K562 (cell line): ENCODE data around the gene ATF4. TPM values are rescaled to one million over a fixed set of nuclear protein-coding genes. Genes with fewer than 3 reads are reported as not detected.

ENCODE experiments used
- ATAC-seq: fragments of 200-7000 bp; cut with Tn5 transposase; 3 replicates; pipeline ENCODE4 v1.9.1; 2020; ENCODE audit warnings: moderate library complexity
- BruUV-seq: library from RNA; stranded (reverse); fragments of 400-500 nt; replicated peaks from 2 replicates; lab custom pipeline; 2021; lab: Mats Ljungman, UMichigan
- CTCF ChIA-PET: fragments of 300-600 bp; formaldehyde crosslinking; extraction: SDS; loops from one replicate; lab custom pipeline; 2021; ENCODE audit warnings: low intra/inter-chr PET ratio; lab: Yijun Ruan, JAX
- POLR2A ChIA-PET: fragments of 300-600, 350-650 bp; sonication (Branson Sonifier 250); formaldehyde crosslinking; extraction: SDS; loops from one replicate; lab custom pipeline; 2021; ENCODE audit warnings: antibody characterized with exemption, inconsistent platforms; lab: Yijun Ruan, JAX
- DNase-seq, 4 experiments: peaks; one replicate each; pipeline versions ENCODE4 v3.0.0 to v3.0.0-alpha.2; 2011 to 2018; ENCODE audit warnings: low spot score in 3 of 4, mixed read lengths in 3 of 4; ENCODE audit errors: extremely low read depth in 1 of 4
- FAIRE-seq: peaks from 2 replicates; lab custom pipeline; 2011; peaks lifted over from hg19 to GRCh38; lab: Jason Lieb, UNC
- H2AFZ ChIP-seq: 2 replicates; pipeline ENCODE4 v1.6.0; 2011; ENCODE audit warnings: low read depth, low read length, control low read depth, inconsistent platforms
- H3K27ac ChIP-seq: fragments of 200-600 bp; 3 replicates; pipeline ENCODE4 v1.8.0; 2011; ENCODE audit warnings: low read depth, mild to moderate bottlenecking, control low read depth, inconsistent platforms, low read length, moderate library complexity, mixed read lengths; ENCODE audit errors: extremely low read depth
- H3K27me3 ChIP-seq, 2 experiments: fragments of 300-600 bp in 1 of 2; 2 replicates in 1 of 2; 3 replicates in 1 of 2; pipeline versions ENCODE4 v1.6.0 to v1.8.0; 2011; ENCODE audit warnings: inconsistent platforms in 2 of 2, low read length in 2 of 2, mild to moderate bottlenecking in 1 of 2, mixed read lengths in 1 of 2, moderate library complexity in 1 of 2; ENCODE audit not compliant: control insufficient read depth in 2 of 2, insufficient read depth in 2 of 2
- H3K36me3 ChIP-seq: fragments of 300-600 bp; 3 replicates; pipeline ENCODE4 v1.8.0; 2011; ENCODE audit warnings: mild to moderate bottlenecking, low read length, inconsistent platforms; ENCODE audit not compliant: control insufficient read depth, insufficient read depth
- H3K4me1 ChIP-seq, 2 experiments: fragments of 200-600 bp in 1 of 2; replicated peaks in 1 of 2; 2 replicates in 1 of 2; 3 replicates in 1 of 2; pipeline versions ENCODE4 v1.5.1 to v1.8.0; 2011; ENCODE audit warnings: inconsistent platforms in 2 of 2, low read length in 2 of 2, mild to moderate bottlenecking in 1 of 2, mixed read lengths in 1 of 2, moderate library complexity in 1 of 2; ENCODE audit not compliant: control insufficient read depth in 2 of 2, insufficient read depth in 2 of 2
- H3K4me2 ChIP-seq: 2 replicates; pipeline ENCODE4 v1.6.1; 2011; ENCODE audit warnings: low read length, control low read depth, inconsistent platforms, mixed read lengths; ENCODE audit not compliant: insufficient read depth
- H3K4me3 ChIP-seq: fragments of 200-600 bp; sonication (generic), shearing (Covaris generic); 2 replicates; pipeline ENCODE4 v1.5.1; 2016; ENCODE audit warnings: control low read depth, inconsistent platforms
- H3K79me2 ChIP-seq: fragments of 200-600 bp; 3 replicates; pipeline ENCODE4 v1.8.0; 2011; ENCODE audit warnings: low read length, inconsistent platforms; ENCODE audit not compliant: control insufficient read depth, insufficient read depth
- H3K9ac ChIP-seq, 2 experiments: 2 replicates each; pipeline versions ENCODE4 v1.6.0 to v1.6.1; 2011; ENCODE audit warnings: low read depth in 2 of 2, low read length in 2 of 2, control low read depth in 1 of 2, inconsistent platforms in 1 of 2, mild to moderate bottlenecking in 1 of 2, mixed read lengths in 1 of 2; ENCODE audit not compliant: insufficient read depth in 1 of 2
- H3K9me1 ChIP-seq: one replicate; pipeline ENCODE4 v1.6.0; 2011; ENCODE audit warnings: inconsistent platforms, mild to moderate bottlenecking, low read length, moderate library complexity; ENCODE audit not compliant: control insufficient read depth, insufficient read depth
- H3K9me3 ChIP-seq: replicated peaks from 2 replicates; pipeline ENCODE4 v1.5.1; 2011; ENCODE audit warnings: low read depth, low read length, inconsistent platforms; ENCODE audit not compliant: control insufficient read depth, insufficient read depth
- H4K20me1 ChIP-seq: replicated peaks from 2 replicates; pipeline ENCODE4 v1.6.1; 2011; ENCODE audit warnings: low read length, inconsistent platforms, mixed read lengths; ENCODE audit not compliant: control insufficient read depth, insufficient read depth
- ATF3 ChIP-seq, 2 experiments: fragments of 450-650 bp in 1 of 2; sonication (generic) in 1 of 2; formaldehyde crosslinking in 1 of 2; IDR thresholded peaks in 1 of 2; conservative IDR thresholded peaks in 1 of 2; 2 replicates each; pipeline versions ENCODE4 v1.6.1 to v1.8.1; 2016 to 2023; ENCODE audit warnings: mild to moderate bottlenecking in 2 of 2, moderate library complexity in 2 of 2, inconsistent platforms in 1 of 2, missing genetic modification reagents in 1 of 2
- FOSL1 ChIP-seq: fragments of 200-800 bp; sonication (Bioruptor generic); conservative IDR thresholded peaks from 2 replicates; pipeline ENCODE4 v1.6.1; 2016; ENCODE audit warnings: missing genetic modification characterization, missing compliant biosample characterization
- HMG20A ChIP-seq: fragments of 450-650 bp; formaldehyde crosslinking; conservative IDR thresholded peaks from 2 replicates; pipeline ENCODE4 v1.4.0; 2020; ENCODE audit warnings: mild to moderate bottlenecking, mixed read lengths
- HMGN3 ChIP-seq: IDR thresholded peaks from 2 replicates; pipeline ENCODE4 v1.6.1; 2011; ENCODE audit warnings: borderline replicate concordance, low read depth, mild to moderate bottlenecking, mixed read lengths, low read length; ENCODE audit not compliant: insufficient read length; ENCODE audit errors: extremely low read depth
- JUND ChIP-seq, 2 experiments: IDR thresholded peaks; 2 replicates in 1 of 2; 3 replicates in 1 of 2; pipeline ENCODE4 v1.6.1; 2011; ENCODE audit warnings: borderline replicate concordance in 2 of 2, low read depth in 2 of 2, low read length in 2 of 2, improper control_type of control experiment in 1 of 2, missing biosample characterization in 1 of 2, missing genetic modification characterization in 1 of 2, missing genetic modification reagents in 1 of 2
- ZNF780A ChIP-seq: fragments of 250-450 bp; sonication (Bioruptor Pico); IDR thresholded peaks from 2 replicates; pipeline ENCODE4 v1.5.0; 2021; ENCODE audit warnings: mild to moderate bottlenecking
- ZNF830 ChIP-seq: fragments of 250-450 bp; sonication (Bioruptor Pico); IDR thresholded peaks from 2 replicates; pipeline ENCODE4 v1.5.0; 2021; ENCODE audit warnings: mild to moderate bottlenecking
- ZZZ3 ChIP-seq: fragments of 450-650 bp; IDR thresholded peaks from 2 replicates; pipeline ENCODE4 v1.6.1; 2016; ENCODE audit warnings: antibody characterized with exemption, mild to moderate bottlenecking, moderate library complexity
- WGBS: fragments of 100-300 bp; shearing (Covaris generic); methylation state at CpG from one replicate; pipeline ENCODE4 v1.1.6; 2016; ENCODE audit warnings: low coverage, mixed read lengths; ENCODE audit not compliant: insufficient coverage; ENCODE audit errors: missing lambda C conversion rate; 5-methylcytosine and 5-hydroxymethylcytosine counted together
- in situ Hi-C: fragments of 300-500 bp; cut with MboI; formaldehyde crosslinking; loops from 4 replicates; pipeline ENCODE4 v1.15.0; 2018; ENCODE audit warnings: inconsistent platforms, mixed read lengths
- intact Hi-C: fragments of 100-400 bp; cut with micrococcal nuclease; formaldehyde crosslinking; loops from 2 replicates; pipeline ENCODE4 v1.14.2; 2022
- polyA plus RNA-seq, 8 experiments: library from polyadenylated mRNA; depleted of rRNA in 4 of 8; stranded (reverse) in 5 of 8; unstranded in 3 of 8; fragments of >200 nt; fragmentation: Nextera tagmentation in 2 of 8; fragmentation: Illumina TruSeq in 1 of 8; extraction: Ambion mirVana in 2 of 8; extraction: Trizol in 1 of 8; gene quantifications; 2 replicates each; pipeline versions ENCODE4 v1.2.1 to v1.2.3, GENCODE V29; 2011 to 2014; ENCODE audit warnings: inconsistent platforms in 1 of 8, missing spikeins in 1 of 8
- total RNA-seq, 7 experiments: library from RNA; depleted of rRNA in 6 of 7; stranded (reverse); fragments of >200 nt in 6 of 7; fragmentation: Illumina TruSeq in 2 of 7; extraction: Trizol in 2 of 7; gene quantifications; 2 replicates each; pipeline versions ENCODE4 v1.2.1 to v1.2.3, GENCODE V29; 2011 to 2021; ENCODE audit warnings: low replicate concordance in 1 of 7
- TF ChIP-seq, protein P1 (sequence below), 2 experiments: fragments of 250-450 bp in 1 of 2; fragments of 450-650 bp in 1 of 2; sonication (Bioruptor Pico) in 1 of 2; IDR thresholded peaks; 2 replicates each; pipeline versions ENCODE4 v1.6.1 to v1.8.0; 2016 to 2021; ENCODE audit warnings: mild to moderate bottlenecking in 2 of 2, moderate library complexity in 2 of 2, missing compliant biosample characterization in 1 of 2, missing genetic modification characterization in 1 of 2
- TF ChIP-seq, protein P2 (sequence below): fragments of 200-800 bp; sonication (Bioruptor generic); IDR thresholded peaks from 2 replicates; pipeline ENCODE4 v1.6.1; 2016; ENCODE audit warnings: missing genetic modification characterization, missing compliant biosample characterization
- TF ChIP-seq, protein P3 (sequence below): fragments of 200-800 bp; sonication (Bioruptor generic); IDR thresholded peaks from 2 replicates; pipeline ENCODE4 v1.6.1; 2017; ENCODE audit warnings: missing genetic modification characterization, missing compliant biosample characterization

The ATF4 gene
- total and polyA plus RNA-seq, 9 of the 15 experiments (the other 6 are each of a cell fraction or from before 2014, with no cell fraction given) = 93.1 to 723 (median 355) TPM

GRCh38 chr22:39546889-39547586 lies 26.7 kb downstream of the ATF4 start:
- WGBS = 7% methylated on average over 3 of the region's 5 CpGs
- BruUV-seq = no TSS peak
- FAIRE-seq (no peak), DNase-seq (no peak), ATAC-seq (no peak)
- H3K36me3 ChIP-seq = no peaks in the 10 kb centered on the region
- peaks cover 0 to 6% of the 10 kb centered on the region in 2 experiments; a peak in 1 of 5 replicates for H3K4me1 ChIP-seq
- intact Hi-C loops (loop anchor here (10.0 kb wide), 1 partner anchor 798 kb away; the partner anchor contains the start of gene ADSL), in situ Hi-C loops (no loop called here)
- H3K9ac ChIP-seq = no peak overlapping the region
- H3K9me3 ChIP-seq = no peaks in the 10 kb centered on the region
- H2AFZ ChIP-seq = no peak overlapping the region
- no peaks in the 10 kb centered on the region for H3K9me1 ChIP-seq
- H3K4me2 ChIP-seq = no peak overlapping the region
- CTCF ChIA-PET = no interaction called here
- no peaks in the 10 kb centered on the region for H3K79me2 ChIP-seq
- H4K20me1 ChIP-seq = no peaks in the 10 kb centered on the region
- H3K4me3 ChIP-seq = no peak overlapping the region
- H3K27me3 ChIP-seq = peaks cover 2 to 32% of the 10 kb centered on the region in 2 experiments; a peak in 3 of 5 replicates
- H3K27ac ChIP-seq = no peak overlapping the region
- POLR2A ChIA-PET = no interaction called here
- TF ChIP-seq ZZZ3 (no peak), HMGN3 (no peak), JUND (IDR thresholded peaks at IDR 0.05; ENCODE audit: borderline replicate concordance, low read depth, low read length) (peak; percentile 77), JUND (tag; IDR thresholded peaks at IDR 0.05; ENCODE audit: borderline replicate concordance, low read depth, low read length) (peak; percentile 63; the same call in 1 of the 3 replicates), FOSL1 (tag) (peak; percentile 24; the same call in 1 of the 2 replicates), ATF3 (IDR thresholded peaks at IDR 0.05) (peak; percentile 67), ATF3 (CRISPR knock-in tag; conservative IDR thresholded peaks at IDR 0.05) (no peak), ZNF780A (no peak), ZNF830 (CRISPR knock-in tag) (no peak), HMG20A (no peak)
- TF ChIP-seq, protein P1, sequence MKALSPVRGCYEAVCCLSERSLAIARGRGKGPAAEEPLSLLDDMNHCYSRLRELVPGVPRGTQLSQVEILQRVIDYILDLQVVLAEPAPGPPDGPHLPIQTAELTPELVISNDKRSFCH (CRISPR knock-in tag; IDR thresholded peaks at IDR 0.05) = no peak
- TF ChIP-seq, protein P1 (tag; IDR thresholded peaks at IDR 0.05) = no peak
- TF ChIP-seq, protein P2, sequence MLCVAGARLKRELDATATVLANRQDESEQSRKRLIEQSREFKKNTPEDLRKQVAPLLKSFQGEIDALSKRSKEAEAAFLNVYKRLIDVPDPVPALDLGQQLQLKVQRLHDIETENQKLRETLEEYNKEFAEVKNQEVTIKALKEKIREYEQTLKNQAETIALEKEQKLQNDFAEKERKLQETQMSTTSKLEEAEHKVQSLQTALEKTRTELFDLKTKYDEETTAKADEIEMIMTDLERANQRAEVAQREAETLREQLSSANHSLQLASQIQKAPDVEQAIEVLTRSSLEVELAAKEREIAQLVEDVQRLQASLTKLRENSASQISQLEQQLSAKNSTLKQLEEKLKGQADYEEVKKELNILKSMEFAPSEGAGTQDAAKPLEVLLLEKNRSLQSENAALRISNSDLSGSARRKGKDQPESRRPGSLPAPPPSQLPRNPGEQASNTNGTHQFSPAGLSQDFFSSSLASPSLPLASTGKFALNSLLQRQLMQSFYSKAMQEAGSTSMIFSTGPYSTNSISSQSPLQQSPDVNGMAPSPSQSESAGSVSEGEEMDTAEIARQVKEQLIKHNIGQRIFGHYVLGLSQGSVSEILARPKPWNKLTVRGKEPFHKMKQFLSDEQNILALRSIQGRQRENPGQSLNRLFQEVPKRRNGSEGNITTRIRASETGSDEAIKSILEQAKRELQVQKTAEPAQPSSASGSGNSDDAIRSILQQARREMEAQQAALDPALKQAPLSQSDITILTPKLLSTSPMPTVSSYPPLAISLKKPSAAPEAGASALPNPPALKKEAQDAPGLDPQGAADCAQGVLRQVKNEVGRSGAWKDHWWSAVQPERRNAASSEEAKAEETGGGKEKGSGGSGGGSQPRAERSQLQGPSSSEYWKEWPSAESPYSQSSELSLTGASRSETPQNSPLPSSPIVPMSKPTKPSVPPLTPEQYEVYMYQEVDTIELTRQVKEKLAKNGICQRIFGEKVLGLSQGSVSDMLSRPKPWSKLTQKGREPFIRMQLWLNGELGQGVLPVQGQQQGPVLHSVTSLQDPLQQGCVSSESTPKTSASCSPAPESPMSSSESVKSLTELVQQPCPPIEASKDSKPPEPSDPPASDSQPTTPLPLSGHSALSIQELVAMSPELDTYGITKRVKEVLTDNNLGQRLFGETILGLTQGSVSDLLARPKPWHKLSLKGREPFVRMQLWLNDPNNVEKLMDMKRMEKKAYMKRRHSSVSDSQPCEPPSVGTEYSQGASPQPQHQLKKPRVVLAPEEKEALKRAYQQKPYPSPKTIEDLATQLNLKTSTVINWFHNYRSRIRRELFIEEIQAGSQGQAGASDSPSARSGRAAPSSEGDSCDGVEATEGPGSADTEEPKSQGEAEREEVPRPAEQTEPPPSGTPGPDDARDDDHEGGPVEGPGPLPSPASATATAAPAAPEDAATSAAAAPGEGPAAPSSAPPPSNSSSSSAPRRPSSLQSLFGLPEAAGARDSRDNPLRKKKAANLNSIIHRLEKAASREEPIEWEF (CRISPR knock-in tag) = no peak
- TF ChIP-seq, protein P3, sequence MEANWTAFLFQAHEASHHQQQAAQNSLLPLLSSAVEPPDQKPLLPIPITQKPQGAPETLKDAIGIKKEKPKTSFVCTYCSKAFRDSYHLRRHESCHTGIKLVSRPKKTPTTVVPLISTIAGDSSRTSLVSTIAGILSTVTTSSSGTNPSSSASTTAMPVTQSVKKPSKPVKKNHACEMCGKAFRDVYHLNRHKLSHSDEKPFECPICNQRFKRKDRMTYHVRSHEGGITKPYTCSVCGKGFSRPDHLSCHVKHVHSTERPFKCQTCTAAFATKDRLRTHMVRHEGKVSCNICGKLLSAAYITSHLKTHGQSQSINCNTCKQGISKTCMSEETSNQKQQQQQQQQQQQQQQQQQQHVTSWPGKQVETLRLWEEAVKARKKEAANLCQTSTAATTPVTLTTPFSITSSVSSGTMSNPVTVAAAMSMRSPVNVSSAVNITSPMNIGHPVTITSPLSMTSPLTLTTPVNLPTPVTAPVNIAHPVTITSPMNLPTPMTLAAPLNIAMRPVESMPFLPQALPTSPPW (CRISPR knock-in tag) = peak; percentile 44; the same call in 1 of the 2 replicates
